GM19351 (cell line): ENCODE measurements around the gene ATAD3C.
"Not testable (repeated sequence)": the region's sequence is repeated elsewhere in the genome, so short reads cannot be mapped to it uniquely, and the experiment has no call there.

Experiments
- ATAC-seq: cut with Tn5 transposase; IDR thresholded peaks from one replicate; pipeline ENCODE4 v1.9.1; 2021; ENCODE audit warnings: mild to moderate bottlenecking, moderate library complexity; ENCODE audit not compliant: unreplicated experiment

ATAD3C gene

DNA sequence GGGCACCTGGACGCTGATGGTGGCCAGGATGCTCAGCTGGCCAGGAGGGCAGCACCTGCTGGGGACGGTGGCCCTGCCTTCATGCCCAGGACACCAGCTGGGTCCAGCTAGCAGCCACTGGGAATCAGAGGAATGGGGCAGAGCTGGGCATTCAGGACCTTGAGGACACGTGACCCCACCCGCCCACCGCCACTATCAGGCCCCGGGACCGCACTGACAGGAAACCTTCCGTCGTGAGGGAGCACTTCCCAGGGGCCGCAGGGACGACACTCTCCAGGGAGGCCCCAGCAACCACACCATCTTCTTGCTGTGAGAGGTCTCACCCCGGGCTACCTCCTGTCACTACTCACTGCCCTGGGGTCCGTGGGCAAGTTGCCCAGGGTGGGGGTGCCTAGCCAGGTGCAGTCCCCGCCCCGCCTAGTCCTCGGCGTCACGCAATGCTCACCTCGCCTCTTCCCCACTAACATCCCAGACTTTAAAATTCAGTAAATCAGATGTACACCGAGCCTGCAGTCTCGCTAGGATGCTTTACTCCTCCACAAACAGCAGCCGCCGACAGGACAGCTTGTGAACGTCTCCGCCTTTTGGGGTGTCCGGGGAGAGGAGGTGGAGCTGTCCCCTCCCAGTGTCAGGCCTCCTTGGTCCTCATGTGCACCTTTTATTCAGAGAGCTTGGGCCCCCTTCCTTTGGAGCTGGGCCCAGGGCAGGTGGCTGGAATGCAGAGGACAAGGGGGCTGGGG is 9.1 kb upstream of the ATAD3C start:
- no peak for ATAC-seq

- no peak for ATAC-seq
Measured at GRCh38 chr1:1441002-1441888, 8.2 kb upstream of the ATAD3C start.

DNA sequence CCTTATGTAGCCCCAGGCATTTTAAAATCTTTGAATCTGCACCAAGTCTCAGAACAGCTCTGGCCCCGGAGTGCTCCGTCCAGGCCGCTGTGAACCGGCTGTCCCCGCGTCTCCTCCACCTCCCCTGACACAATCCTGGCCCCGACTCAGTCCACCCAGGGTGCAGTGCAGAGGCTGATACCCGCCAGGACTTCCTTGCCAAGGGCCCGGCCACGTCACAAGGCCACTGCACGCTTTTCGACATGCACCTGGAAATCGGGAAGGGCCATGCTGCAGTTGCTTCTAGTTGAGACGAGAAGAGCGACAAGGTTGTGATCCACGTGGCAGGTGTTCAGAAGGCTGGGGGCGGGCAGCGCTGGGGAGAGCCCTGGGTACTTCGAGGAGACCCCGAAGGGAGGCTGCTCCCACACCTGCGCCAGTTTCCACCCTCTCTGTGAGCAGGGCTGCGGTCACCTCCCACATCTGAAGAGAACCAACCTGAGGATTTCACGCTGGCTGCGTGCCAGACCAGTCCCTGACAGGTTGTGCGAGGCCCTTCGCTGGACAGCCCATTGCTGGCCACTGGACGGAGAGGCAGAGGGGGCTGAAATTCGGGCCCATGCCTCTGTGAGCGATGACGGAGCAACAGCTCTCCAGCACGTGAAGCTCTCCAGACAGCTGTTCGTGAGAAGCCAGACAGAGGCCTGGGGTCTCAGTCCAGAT is 7.3 kb upstream of the ATAD3C start:
- ATAC-seq: no peak

- ATAC-seq: not testable (repeated sequence)
Measured at GRCh38 chr1:1446631-1447030, 2.9 kb upstream of the ATAD3C start.

GRCh38 chr1:1450616-1451015 is 1.1 kb downstream of the ATAD3C start:
- ATAC-seq: not testable (repeated sequence)

DNA sequence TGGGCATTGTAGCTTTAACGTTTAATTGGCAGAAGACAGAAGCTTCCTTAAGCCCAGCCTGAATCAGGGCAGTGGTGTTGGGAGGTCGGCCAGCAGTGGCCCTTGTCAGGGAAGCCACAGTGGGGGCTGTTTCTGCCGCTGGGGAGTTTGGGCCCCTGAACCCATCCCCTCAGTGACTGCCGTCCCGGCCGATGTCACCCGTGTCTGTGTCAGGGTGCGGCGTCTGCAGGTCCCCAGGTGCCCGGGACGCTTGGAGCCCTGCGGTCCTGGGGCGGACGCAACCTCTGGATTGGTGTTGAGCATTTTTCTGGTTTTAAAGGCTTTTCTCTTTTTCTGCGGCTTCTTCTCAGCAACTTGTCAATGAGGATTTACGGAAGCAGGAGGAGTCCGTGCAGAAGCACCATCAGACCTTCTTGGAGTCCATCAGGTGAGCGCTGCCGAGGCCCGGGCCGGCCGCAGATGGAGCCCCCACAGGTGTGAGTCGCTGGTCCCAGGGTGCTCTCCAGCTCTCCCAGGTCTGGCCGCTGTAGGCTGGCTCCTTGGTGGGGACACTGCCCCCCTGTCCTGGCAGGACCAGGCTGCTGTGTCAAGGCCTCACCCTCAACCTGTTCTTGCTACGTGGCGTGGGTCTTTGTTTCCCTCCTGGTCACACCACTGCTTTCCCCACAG is 2.3 kb downstream of the ATAD3C start:
- ATAC-seq: no peak

DNA sequence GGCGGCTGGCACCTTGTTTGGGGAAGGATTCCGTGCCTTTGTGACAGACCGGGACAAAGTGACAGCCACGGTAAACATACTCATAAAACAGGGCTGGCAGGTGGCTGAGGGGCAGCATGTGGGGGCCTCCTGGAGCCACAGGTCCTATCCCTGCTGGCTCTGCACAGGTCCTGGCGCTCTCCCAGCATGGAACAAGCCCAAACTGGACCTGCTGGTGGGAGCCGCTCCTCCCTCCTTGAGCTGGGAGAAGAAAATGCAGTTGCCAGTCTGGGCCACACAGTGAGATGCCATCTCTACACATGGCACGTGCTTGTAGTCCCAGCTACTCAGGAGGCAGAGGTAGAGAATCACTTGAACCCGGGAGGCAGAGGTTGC is 2.9 kb downstream of the ATAD3C start:
- ATAC-seq: not testable (repeated sequence)

DNA sequence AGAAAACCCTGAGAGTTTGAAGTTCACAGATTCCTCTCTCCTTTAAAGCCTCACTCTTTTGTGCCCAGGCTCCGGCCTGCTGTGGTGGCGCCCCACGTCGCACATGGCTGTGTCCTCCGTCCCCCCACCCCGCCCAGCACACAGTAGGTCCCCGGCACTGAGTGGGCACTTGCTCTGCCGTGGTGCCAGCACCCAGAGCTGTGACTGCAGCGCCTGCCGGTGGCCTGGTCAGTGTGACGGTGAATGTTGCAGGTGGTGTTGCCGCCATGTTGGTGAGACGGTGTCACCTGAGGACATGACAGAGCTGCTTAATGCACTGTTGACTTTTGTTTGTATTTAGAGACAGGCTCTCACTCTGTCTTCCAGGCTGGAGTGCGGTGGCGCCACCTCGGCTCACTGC is 3.4 kb downstream of the ATAD3C start:
- ATAC-seq: no peak

- not testable (repeated sequence) for ATAC-seq
Measured at GRCh38 chr1:1454286-1455056, 5.0 kb downstream of the ATAD3C start.

DNA sequence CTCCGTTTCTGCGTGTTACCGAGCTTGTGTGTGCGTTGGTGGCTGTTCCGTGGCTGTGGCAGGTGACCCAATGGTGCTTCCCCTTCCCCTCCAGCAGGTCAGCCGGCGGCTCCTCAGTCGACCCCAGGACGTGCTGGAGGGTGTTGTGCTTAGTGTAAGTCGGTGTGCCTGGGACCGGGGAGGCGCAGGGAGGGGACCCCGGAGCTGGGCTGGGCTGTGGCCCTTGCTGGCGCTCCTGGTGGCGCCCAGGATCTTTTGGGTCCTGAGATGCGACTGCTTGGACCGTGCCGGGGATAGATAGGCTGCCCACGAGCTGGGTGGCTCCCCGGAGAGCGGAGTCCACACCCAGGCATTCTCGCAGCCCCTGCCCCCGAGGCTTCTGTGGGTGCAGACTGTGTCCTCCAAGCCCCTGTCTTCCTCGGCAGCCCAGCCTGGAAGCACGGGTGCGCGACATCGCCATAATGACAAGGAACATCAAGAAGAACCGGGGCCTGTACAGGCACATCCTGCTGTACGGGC is 5.9 kb downstream of the ATAD3C start:
- no peak for ATAC-seq

- ATAC-seq: not testable (repeated sequence)
Measured at GRCh38 chr1:1455934-1456333, 6.4 kb downstream of the ATAD3C start.

DNA sequence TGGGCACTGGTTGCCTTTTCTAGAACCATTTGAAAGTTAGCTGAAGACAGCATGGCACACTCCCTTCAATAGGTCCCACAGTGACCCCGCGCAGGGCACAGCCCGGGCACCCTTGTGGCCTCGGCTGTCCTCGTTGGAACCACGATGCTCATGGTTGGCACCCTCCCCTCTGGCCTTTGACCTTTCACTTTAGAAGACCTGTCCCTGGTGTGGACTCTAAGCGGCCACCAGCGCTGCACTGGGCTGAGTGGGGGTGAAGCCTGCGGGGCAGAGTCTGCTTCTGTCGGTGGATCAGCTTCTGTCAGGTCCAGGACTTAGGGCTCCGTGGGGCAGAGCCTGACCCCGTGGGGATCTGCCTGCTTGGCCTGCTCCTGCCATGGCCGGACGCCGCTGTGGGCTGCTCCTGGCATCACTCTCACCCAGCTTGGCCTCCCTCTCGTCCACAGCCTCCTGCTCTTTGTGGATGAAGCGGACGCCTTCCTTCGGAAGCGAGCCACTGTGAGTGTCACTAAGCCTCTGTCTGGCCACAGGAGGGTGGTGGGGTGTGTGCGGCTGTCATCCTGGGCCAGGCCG is 7.3 kb downstream of the ATAD3C start:
- not testable (repeated sequence) for ATAC-seq

DNA sequence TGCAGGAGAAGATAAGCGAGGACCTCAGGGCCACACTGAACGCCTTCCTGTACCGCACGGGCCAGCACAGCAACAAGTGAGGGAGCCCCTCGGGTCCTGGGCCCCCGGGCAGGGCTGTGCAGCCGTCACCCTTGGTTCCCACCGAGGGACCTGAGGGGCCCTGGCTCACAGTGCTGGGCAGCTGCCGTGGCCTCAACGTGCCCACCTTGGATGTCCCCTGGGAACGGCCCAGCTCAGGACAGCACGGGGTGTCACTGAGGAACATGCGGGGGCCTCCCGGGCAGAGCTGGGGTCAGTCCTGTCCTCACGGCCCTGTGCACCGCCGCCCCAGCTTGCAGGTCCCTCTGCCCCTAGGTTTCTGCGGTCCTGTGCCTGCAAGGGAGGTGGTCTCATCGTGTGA is 9.7 kb downstream of the ATAD3C start:
- not testable (repeated sequence) for ATAC-seq

DNA sequence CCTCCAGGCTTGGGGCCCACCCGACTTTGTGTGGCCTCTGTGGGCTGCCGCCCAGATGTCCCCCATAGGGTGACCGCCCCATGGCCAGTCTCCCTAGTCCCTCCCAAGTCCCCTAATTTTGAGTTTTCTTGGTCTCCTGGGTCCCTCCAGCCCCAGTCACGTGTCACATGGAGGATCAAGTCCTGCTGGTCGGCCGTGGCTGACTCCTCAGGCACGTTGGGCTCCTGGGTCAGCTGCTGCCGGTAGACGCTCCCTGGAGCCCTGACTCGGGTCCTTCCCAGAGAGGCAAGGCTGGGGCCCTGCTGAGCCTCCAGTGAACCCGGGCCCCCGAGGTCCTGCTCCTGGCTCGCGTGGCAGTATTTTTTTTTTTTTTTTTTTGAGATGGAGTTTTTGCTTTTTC is 10.2 kb downstream of the ATAD3C start:
- not testable (repeated sequence) for ATAC-seq

DNA sequence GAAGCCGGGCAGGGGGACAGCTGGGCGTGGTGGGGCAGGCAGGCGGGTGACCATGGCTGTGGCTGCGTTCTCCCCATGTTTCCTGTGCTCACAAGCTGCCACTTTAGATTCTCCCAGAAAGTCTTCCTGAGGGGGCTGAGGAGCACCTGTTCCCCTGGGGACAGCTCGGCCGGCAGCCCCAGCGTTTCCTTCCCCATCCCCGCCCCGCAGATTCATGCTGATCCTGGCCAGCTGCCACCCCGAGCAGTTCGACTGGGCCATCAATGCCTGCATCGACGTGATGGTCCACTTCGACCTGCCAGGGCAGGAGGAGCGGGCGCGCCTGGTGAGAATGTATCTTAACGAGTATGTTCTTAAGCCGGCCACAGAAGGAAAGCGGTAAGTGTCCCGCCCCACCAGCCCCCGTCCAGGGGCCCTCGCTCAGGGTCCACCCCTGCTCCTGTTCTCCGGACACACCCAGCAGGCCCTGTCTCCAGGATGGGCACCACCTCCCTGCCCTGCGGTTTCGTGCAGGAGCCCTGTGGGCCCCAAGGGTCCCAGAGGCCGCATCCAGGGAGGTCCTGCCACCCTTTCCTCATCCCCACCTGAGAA is 11.1 kb downstream of the ATAD3C start:
- no peak for ATAC-seq

GRCh38 chr1:1461721-1462317 is 12.3 kb downstream of the ATAD3C start:
- no peak for ATAC-seq

- ATAC-seq: no peak
Measured at GRCh38 chr1:1462318-1462966, 13.0 kb downstream of the ATAD3C start.

DNA sequence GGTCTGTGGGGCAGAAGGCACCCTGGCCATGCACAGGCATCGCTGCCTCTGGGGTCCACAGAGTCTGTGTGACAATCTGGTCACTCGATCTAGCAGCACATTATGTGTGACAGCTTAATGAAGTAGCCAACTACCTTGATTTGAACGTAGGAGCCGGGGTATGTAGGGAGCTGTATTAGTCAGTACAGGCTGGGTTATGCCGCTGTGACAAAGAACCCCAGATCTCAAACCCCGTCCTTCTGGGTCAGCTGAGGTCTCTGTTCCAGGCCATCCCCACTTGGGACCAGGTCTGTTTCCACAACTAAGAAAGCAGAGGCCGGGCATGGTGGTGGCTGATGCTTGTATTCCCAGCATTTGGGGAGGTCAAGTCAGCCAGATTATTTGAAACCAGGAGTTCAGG is 13.8 kb downstream of the ATAD3C start:
- no peak for ATAC-seq
